Measurements from ENCODE around the gene BCKDHA.

- TF ChIP-seq, protein P1, sequence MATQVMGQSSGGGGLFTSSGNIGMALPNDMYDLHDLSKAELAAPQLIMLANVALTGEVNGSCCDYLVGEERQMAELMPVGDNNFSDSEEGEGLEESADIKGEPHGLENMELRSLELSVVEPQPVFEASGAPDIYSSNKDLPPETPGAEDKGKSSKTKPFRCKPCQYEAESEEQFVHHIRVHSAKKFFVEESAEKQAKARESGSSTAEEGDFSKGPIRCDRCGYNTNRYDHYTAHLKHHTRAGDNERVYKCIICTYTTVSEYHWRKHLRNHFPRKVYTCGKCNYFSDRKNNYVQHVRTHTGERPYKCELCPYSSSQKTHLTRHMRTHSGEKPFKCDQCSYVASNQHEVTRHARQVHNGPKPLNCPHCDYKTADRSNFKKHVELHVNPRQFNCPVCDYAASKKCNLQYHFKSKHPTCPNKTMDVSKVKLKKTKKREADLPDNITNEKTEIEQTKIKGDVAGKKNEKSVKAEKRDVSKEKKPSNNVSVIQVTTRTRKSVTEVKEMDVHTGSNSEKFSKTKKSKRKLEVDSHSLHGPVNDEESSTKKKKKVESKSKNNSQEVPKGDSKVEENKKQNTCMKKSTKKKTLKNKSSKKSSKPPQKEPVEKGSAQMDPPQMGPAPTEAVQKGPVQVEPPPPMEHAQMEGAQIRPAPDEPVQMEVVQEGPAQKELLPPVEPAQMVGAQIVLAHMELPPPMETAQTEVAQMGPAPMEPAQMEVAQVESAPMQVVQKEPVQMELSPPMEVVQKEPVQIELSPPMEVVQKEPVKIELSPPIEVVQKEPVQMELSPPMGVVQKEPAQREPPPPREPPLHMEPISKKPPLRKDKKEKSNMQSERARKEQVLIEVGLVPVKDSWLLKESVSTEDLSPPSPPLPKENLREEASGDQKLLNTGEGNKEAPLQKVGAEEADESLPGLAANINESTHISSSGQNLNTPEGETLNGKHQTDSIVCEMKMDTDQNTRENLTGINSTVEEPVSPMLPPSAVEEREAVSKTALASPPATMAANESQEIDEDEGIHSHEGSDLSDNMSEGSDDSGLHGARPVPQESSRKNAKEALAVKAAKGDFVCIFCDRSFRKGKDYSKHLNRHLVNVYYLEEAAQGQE (IDR thresholded peaks at IDR 0.05; ENCODE audit: low read depth) = no peak
- TF ChIP-seq POLR2AphosphoS5 (IDR thresholded peaks at IDR 0.05; ENCODE audit: low read depth, low read length) = no peak
Observed at GRCh38 chr19:41384351-41384750, 13.3 kb upstream of the BCKDHA start.

Measured in HCT116 (cell line).